ENCODE measurements around the gene SEPTIN2. TPM values are rescaled to one million over a fixed set of nuclear protein-coding genes. Genes with fewer than 3 reads are reported as not detected.
"Not testable (repeated sequence)": the region's sequence is repeated elsewhere in the genome, so short reads cannot be mapped to it uniquely, and the experiment has no call there.

SEPTIN2 gene
- 139 TPM for total RNA-seq
- long read RNA-seq, transcript SEPT2-208 (12 exons, 3,267 nt) = minor isoform, 6 of 356 reads
- long read RNA-seq, transcript SEPT2-203 (13 exons, 3,315 nt) = major isoform, 242 of 356 reads
- long read RNA-seq, transcript SEPT2-204 (13 exons, 3,701 nt) = minor isoform, 16 of 356 reads
- long read RNA-seq, partial matches to known transcripts = 19 of 356 reads
- long read RNA-seq, other reads (novel, unspliced or antisense) = 71 of 356 reads

DNA sequence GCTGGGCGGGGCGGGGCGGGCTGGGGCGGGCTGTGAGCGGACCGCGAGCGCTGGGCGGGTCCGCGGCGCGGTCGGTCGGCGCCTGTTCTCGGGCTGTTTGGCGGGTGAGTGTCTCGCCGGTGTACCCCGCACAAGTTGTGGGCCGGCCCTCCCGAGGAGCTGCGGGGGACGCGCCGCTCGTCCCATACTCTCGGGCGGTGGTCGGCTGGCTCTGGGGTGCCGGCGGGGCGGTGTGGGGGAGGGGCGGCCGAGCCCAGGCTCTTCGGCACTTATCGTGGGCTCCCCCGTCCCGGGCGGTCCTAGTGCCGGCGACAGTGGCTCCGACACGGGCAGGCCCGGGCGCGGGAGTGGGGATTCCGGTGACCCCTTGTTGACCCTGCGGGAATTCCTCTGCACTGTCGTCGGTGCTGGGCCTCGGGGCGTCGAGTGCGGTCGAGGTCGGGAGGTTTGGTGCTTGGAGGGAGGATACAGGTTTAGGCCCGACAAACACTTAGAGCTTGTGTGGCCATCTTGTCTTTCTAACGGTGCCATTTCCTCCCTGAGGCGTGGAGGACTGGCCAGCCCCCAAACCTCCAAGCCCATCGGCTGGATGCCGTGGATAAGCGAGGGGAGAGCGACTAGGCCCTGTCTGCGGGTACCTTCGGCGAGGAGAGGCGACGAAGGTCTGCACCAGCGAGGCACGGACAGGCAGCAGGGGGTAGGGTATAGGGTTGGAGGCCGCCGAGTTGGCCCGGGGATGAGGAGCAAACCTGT, at the start of gene SEPTIN2:
Gene SEPTIN2 (plus strand): TSS at position 47 of the 753 bp plus-strand sequence. CDS start 8,308 bp downstream, outside the sequence.
- ATAC-seq (ENCODE audit: poor library complexity) (peak; percentile 55), DNase-seq (no peak)
- intact Hi-C loops (cut with DNase I) = loop anchor here (5.0 kb wide), 1 partner anchor 36 kb away; no protein-coding TSS in a partner anchor

DNA sequence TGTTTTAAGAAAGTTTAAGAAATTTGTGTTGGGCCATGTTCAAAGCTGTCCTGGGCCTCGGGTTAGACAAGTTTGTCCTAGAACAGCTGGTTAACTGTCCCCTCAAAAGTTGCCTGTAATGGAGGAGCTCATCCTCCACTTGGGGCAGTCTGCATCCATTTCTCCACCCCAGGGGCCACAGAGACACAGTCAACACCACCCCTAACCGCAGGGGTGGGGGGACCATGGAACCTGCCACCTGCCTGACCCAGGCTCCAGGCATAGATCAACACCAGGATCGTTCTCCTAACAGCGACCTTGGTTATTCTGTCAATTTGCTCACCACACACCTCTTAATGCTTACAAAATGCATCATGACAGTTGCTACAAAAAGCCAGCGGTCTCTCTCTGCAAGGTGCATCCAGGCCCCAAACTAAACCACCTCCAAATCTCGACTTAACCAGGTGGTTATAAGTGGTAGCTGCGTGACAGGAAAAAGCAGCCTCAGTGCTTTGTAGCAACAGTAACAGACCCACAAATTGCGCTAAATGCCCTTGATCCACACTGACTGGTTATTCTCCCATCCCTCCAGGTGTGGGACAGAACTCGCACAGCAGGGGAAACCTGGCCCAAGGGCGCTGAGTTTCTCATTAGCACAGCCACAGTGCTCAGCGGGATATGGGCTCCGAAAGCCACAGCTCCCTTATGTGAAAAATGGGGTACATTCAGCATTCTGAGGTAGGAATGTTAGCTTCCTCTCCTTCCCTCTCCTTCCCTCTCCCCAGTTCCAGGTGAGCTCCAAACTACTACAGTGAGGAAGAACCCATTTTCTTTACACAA, 48.3 kb upstream of the SEPTIN2 start:
- DNase-seq = no peak
- ATAC-seq (ENCODE audit: poor library complexity) = no peak
- intact Hi-C loops (cut with DNase I) = loop anchor here (2.0 kb wide), 1 partner anchor 53 kb away; no protein-coding TSS in a partner anchor

DNA sequence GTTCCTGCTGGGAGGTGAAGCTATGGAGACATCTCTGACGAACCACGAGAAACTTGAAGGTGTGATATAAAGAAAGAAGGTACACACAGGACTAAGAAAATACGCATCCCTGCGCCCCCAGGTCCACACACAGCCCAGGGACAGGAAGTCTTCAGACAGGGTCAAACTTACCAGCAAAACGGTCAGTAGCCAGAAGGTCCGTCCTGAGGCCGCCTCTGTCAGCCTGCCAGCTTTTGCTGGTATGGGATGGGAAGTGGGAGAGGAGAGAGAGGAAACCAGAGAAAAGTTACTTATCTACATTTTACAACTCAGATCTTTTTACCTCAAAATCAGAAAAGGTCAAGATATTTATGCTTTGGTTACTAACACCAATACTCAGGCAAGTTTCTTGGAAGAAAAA, 47.4 kb upstream of the SEPTIN2 start:
- no peak for DNase-seq
- intact Hi-C loops (cut with DNase I) = loop anchor here (2.0 kb wide), 1 partner anchor 52 kb away; no protein-coding TSS in a partner anchor
- ATAC-seq (ENCODE audit: poor library complexity) = no peak

DNA sequence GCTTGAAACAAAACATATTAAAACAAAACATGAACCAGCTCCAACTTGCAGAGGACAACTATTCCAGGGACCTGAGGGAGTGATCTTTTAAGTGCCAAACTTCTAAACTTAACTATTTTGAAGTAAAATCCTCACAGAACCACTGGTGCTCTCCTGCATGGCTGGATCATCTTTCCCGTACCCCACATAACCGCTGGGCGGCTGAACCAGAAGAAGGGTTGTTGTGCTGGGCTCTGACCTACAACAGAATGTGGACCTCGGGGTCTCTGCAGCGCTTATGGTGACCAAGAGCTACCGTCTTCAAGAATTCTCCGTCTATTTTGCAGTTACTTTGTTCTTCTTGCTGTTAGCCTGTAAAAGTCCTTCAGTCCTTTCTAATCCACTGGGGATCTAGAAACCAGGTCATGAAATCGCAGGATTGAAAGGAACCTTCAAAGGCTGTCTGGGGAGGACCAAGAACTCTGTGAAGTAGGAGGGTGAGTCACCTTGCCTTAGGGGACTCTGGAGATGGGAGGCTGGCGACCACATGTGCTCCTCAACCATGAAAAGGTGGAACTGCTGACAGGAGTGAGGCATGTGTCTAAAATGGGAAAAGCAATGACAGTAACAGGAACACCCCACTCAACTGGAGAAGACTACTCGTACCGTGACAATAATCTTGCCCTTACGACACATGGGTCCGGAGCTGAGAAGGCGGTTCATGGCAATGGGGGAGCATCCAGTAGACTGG, 46.8 kb upstream of the SEPTIN2 start:
- DNase-seq (no peak), ATAC-seq (ENCODE audit: poor library complexity) (no peak)
- intact Hi-C loops (cut with DNase I) = loop anchor here (2.0 kb wide), 1 partner anchor 52 kb away; no protein-coding TSS in a partner anchor

DNA sequence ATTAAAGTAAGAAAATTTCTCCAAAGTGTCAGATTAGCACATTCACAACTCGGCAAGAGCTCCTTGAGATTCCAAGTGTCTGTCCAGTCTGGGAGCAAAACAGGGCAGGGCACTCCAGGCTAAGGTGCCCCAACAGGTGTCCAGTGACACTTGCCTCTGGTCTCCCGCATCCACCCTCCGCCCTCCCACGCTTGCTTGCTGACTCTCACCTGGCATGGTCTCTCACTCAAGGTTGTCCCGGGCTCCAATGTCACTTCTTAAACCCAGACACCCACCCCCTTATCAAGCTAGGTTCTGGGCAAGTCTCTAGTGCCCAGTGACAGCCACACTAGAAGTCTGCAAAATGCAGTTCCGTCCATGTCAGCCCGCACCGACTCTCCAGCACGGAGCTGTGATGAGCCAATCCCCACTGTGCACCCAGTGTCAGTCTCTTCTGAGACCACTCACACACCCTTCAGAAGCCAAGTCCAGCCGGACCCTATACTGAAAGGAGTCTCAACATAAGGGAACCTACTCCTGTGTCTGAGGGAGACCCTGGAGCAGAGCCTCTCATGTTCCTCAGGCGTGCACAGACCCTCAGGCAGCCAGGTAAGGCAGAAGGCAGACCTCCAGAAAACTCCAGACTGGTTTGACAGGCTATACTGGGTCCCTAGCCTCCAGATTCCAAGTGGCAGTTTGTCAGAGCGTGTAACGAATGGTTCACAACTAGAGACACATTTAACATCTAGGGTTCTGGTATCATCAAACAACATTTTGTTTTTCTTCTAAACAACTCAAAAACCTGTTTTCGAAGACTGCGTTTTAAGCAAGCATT, 45.8 kb upstream of the SEPTIN2 start:
- ATAC-seq (ENCODE audit: poor library complexity) (no peak), DNase-seq (no peak)
- intact Hi-C loops (cut with DNase I) = loop anchor here (2.0 kb wide), 1 partner anchor 51 kb away; no protein-coding TSS in a partner anchor

DNA sequence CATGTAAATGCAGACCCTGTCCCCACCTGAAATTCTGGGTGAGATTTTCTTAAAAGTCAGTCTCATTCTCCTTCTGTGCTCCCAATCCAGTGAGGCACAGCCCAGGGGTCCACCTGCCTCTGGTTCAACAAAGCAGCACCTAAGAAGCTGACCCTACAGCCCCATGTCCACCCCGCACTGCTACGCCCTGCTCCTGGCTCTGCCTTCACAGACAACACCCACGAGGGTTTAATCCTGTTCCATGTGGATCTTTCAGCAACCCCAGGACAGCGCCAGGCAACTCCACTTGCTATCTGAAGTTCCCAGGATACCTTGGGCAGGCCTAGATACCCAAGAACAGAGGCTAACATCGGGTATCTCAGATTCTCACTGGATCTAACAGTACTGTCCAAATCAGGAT, 45.2 kb upstream of the SEPTIN2 start:
- intact Hi-C loops (cut with DNase I) = no loop called here
- ATAC-seq (ENCODE audit: poor library complexity) (no peak), DNase-seq (no peak)

DNA sequence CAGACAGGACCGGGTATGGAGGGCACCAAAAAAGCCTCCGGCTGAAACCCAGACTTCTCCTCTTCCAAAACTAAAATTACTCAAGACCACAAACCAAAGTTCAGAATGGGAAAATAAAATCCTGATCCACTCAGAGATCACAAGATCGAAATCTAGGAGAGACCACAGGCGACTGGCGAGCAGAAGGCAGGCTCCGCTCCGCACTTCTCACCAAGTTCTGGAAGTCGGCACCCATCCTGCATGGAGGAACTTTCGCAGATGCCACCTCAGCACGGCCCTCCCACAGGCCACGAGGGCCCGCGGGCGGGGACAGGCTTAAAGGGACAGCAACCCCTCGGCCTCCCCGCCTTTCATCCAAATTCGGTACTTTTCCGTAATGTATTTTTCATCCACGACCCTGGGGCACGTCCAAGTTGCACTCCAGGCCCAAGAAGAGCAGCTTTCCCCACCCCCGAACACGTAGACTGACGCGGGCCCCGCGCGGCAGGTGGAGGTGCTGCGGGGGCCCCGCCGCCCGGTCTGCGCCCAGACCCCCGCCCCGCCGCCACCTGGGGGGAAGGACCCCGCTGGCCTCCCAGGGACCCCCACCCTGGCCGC, 43.9 kb upstream of the SEPTIN2 start:
- DNase-seq (peak; percentile 91), ATAC-seq (ENCODE audit: poor library complexity) (peak; percentile 92)
- intact Hi-C loops (cut with DNase I) = no loop called here

DNA sequence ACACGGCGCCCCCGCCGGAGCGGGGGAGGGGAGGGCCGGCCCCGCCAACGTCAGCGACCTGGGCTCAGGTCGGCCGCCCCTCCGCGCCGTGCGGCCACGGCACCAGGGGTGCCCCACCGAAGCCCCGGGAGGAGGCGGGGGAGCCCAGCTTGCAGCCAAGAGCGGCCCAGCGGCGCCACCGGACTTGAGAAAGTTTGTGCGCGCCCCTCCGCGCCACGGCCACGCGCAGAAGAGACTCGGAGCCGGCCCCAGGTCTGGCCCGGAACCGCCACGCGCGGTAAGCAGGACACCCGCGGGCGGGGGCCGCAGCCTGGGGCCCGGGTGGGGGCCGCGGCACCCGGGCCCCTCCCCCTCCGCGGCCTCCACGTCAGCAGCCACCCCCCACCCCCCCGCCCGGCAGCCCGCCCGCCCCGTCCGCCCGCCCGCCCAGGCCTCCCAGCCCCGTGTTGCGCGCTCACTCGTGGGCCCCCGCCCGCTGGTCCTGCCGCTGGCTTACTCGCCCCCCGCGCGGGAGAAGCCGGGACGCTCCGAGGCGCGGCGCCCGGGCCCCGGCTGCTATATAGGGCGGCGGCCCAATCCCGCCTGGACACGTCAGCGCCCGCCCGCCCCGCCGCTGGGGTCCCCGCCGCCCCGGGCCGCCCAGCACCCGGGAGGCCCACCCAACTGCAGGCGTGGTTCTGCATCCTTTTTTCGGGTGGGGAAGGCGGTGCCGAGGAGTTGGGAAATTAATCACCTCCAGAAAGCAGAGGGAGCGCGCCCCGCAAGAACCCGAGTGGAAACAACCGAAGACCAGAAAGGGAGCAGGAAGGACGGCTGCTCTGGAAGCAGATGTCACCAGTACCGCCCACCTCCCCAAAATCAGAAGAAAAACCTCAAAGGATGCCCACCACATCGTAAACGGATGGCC, 43.2 kb upstream of the SEPTIN2 start:
- ATAC-seq (ENCODE audit: poor library complexity) (peak; percentile 88), DNase-seq (peak; percentile 84)
- intact Hi-C loops (cut with DNase I) = no loop called here

DNA sequence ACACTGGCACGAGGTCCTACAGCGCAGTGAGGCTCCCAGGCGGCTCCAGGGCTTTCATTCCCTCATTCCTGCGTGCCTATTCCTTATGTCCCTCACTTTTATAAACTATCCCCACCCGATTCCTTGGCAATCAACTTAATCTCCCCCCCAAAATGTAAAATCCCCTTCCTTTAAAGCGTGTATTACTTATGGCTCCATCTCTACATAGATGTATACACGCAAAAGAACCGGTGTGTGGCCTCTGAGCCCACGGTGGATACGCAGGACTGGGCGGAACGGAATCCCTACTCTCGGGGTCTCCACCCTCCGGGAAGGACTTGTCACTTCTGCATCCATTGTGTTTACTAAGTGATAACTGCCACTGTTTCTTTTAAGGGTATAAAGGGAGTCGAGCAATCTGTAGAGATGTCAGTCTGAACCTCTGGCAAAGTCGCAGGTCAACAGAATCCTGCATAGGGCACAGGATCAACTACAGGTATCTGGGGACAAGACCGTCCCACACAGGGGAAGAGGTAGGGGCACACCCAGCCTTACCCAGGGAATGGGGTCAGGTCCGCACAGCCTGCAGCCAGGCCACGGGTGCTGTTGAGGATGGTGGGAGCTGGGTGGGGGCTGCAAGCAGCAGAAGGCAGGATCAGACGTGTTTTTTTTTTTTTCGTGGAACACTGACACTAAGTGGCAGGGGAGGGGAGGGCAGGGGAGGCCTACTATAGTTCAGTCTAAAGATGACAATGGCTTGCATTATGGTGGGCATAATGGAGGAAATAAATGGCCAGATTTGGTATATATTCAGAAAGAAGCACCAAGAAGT, 42.3 kb upstream of the SEPTIN2 start:
- no peak for ATAC-seq (ENCODE audit: poor library complexity)
- no peak for DNase-seq
- intact Hi-C loops (cut with DNase I) = no loop called here

DNA sequence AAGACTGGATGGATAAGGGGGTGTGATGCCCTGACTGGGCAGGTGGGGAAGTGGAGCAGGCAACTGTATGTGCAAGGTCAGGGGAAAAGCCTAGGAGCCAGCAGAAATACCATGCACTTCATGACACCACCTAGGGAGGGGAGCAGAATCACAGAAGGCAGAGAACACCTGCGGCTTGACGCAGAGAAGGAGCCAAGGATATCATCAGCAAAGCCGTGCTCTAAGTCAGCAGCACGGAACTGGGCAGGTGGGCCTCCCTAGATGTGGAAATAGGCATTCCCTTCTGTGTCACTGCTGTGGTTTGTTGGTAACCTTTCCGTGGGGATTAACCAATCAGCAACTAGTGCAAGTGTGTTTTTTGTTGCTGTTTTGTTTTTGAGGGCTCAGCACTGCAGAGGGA, 41.6 kb upstream of the SEPTIN2 start:
- intact Hi-C loops (cut with DNase I) = no loop called here
- no peak for DNase-seq
- ATAC-seq (ENCODE audit: poor library complexity) = no peak

DNA sequence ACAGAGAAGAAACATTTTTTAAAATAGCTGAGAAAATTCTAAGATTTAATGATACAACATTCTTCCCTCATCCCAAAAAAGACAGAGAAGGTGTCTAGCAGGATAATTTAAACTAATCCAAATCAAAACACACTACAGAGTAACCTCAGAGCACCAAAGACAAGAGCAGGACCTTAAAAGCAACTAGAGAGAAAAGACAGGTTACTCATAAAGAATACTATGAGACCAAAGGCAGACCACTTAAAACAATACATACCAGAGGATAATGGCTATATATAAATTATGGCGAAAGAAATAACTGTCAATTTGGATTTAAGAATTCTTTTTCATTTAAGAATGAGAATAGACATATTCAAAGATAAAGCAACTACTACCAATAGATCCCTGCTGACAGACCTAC, 40.2 kb upstream of the SEPTIN2 start:
- DNase-seq = no peak
- intact Hi-C loops (cut with DNase I) = no loop called here
- no peak for ATAC-seq (ENCODE audit: poor library complexity)

DNA sequence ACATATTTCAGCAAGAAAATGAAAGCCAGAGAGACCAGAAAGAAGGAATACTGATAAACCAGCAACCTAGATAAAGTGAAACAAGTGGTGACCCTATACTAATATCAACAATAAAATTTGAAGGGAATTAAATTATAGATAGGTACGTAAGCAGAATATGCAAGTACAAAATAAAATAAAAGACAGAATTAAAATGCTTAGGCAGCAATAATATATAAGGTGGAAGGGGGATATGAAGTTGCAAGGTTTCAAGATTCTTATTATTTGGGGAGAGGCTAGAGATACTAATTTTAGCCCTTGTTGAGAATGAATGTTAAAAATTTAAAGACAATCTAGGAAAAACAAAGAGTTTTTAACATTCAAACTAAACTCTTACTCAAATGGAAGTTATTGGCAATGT, 39.8 kb upstream of the SEPTIN2 start:
- ATAC-seq (ENCODE audit: poor library complexity) = no peak
- DNase-seq = no peak
- intact Hi-C loops (cut with DNase I) = no loop called here

DNA sequence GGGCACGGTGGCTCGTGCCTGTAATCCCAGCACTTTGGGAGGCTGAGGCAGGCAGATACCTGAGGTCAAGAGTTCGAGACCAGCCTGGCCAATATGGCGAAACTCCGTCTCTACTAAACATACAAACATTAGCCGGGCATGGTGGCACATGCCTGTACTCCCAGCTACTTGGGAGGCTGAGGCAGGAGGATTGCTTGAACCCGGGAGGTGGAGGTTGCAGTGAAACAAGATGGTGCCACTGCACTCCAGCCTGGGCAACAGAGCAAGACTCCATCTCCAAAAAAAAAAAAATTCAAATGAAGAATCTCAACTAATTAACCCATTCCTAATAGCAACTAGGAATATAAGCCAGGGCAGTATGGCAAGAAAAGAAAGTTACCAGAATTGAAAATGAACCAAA, 37.4 kb upstream of the SEPTIN2 start:
- ATAC-seq (ENCODE audit: poor library complexity); DNase-seq; intact Hi-C loops (cut with DNase I): not testable (repeated sequence)

DNA sequence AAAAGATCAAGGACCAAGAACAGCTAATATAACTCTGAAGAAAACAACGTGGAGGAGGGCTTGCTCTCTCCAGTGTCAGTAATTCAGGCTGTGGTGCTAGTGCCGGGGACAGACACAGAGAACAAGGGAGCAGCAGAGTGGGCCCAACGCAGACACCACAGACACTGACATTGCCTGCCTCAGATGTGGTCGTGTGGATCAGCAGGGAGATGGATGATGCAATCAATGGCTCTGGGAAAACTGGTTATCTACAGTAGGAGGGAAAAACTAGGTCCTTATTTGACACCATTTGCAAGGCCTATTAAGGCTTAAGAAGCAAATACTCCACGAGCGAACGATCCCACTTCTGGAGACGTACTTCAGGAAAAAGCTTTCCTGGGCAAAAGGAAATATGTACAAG, 36.3 kb upstream of the SEPTIN2 start:
- no peak for DNase-seq
- peak; percentile 66 for ATAC-seq (ENCODE audit: poor library complexity)
- intact Hi-C loops (cut with DNase I) = no loop called here

DNA sequence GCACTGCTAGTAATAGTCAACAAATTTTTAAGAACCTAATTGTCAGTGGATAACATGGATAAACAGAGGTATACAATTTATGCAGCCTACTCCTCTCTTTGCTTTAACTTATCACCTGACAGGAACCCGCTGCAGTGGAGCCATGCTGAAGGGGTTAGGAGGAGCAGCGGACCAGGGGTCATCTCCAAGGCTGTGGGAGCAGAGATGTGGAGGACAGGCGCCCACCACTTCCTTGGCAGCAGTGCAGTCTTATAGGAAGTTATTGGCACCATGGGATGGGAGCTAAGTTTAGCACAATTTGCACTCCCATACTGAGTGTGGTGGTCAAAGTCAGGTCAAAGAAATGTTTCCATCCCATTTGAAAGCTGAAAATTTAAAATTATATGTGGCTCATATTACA, 35.9 kb upstream of the SEPTIN2 start:
- intact Hi-C loops (cut with DNase I) = no loop called here
- ATAC-seq (ENCODE audit: poor library complexity) (peak; percentile 52), DNase-seq (no peak)

DNA sequence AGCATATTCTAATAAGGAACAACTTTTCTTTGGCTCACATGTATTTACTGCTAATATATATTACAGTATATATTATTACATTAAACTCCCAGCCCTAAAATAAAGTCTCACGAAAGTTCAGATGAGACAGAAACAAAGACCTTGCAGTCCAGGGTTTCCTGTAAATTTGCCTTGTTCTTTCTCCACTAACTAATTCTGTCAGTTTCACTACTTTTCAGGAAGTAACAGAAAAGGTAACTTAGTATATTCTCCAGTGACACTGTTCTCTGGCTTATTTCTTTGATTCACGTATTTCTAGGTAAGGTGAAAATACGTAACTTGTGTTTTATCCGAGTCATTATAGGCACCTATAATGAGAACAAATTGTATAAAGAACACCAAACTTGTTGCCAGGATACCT, 35.4 kb upstream of the SEPTIN2 start:
- DNase-seq (no peak), ATAC-seq (ENCODE audit: poor library complexity) (no peak)
- intact Hi-C loops (cut with DNase I) = no loop called here

All from Right ventricle myocardium superior (tissue), 1 donor.